ENCODE data around the gene ASCL3. TPM values are rescaled to one million over a fixed set of nuclear protein-coding genes. Genes with fewer than 3 reads are reported as not detected.

The ASCL3 gene
- total RNA-seq, 3 donors from 2014 or later, result not detected

GRCh38 chr11:8928981-8929615 lies 13.7 kb downstream of the ASCL3 start:
- intact Hi-C loops (cut with DNase I; ENCODE audit: low total_unique reads), result no loop called here
- H3K4me3 ChIP-seq, result no peak overlapping the region

GRCh38 chr11:8928205-8928604 lies 14.6 kb downstream of the ASCL3 start:
- DNase-seq (ENCODE audit: low spot score in 2 of 2), result no peak

More at GRCh38 chr11:8928981-8929615, 13.7 kb downstream of the ASCL3 start:
- H3K4me1 ChIP-seq, result no peaks in the 10 kb centered on the region
- H3K27me3 ChIP-seq, result no peaks in the 10 kb centered on the region
- no peak for TF ChIP-seq CTCF (IDR thresholded peaks at IDR 0.05)
- TF ChIP-seq POLR2AphosphoS5 (IDR thresholded peaks at IDR 0.05), result no peak
- no peak for TF ChIP-seq POLR2A (IDR thresholded peaks at IDR 0.05)
- no peaks in the 10 kb centered on the region for H3K9me3 ChIP-seq
- no peak for DNase-seq (ENCODE audit: low spot score in 2 of 2)
- H3K27ac ChIP-seq, result no peak overlapping the region
- no peaks in the 10 kb centered on the region for H3K36me3 ChIP-seq

GRCh38 chr11:8927233-8927632 lies 15.6 kb downstream of the ASCL3 start:
- Histone ChIP-seq H3K4me1 (no peaks in the 10 kb centered on the region), H3K4me3 (no peak overlapping the region), H3K27me3 (no peaks in the 10 kb centered on the region), H3K27ac (no peak overlapping the region), H3K36me3 (no peaks in the 10 kb centered on the region), H3K9me3 (no peaks in the 10 kb centered on the region)
- intact Hi-C loops (cut with DNase I; ENCODE audit: low total_unique reads), result no loop called here
- TF ChIP-seq CTCF (IDR thresholded peaks at IDR 0.05) (no peak), POLR2A (IDR thresholded peaks at IDR 0.05) (no peak), POLR2AphosphoS5 (IDR thresholded peaks at IDR 0.05) (no peak)
- no peak for DNase-seq (ENCODE audit: low spot score in 2 of 2)

More at GRCh38 chr11:8928205-8928604, 14.6 kb downstream of the ASCL3 start:
- Histone ChIP-seq H3K36me3 (no peaks in the 10 kb centered on the region), H3K4me3 (no peak overlapping the region), H3K27me3 (no peaks in the 10 kb centered on the region), H3K4me1 (no peaks in the 10 kb centered on the region), H3K9me3 (no peaks in the 10 kb centered on the region), H3K27ac (no peak overlapping the region)
- intact Hi-C loops (cut with DNase I; ENCODE audit: low total_unique reads), result no loop called here
- TF ChIP-seq POLR2AphosphoS5 (IDR thresholded peaks at IDR 0.05) (no peak), POLR2A (IDR thresholded peaks at IDR 0.05) (no peak), CTCF (IDR thresholded peaks at IDR 0.05) (no peak)

GRCh38 chr11:8926236-8926635 lies 16.6 kb downstream of the ASCL3 start:
- intact Hi-C loops (cut with DNase I; ENCODE audit: low total_unique reads), result no loop called here
- no peaks in the 10 kb centered on the region for H3K27me3 ChIP-seq
- no peak overlapping the region for H3K4me3 ChIP-seq
- H3K27ac ChIP-seq, result no peak overlapping the region
- no peaks in the 10 kb centered on the region for H3K36me3 ChIP-seq
- H3K9me3 ChIP-seq, result no peaks in the 10 kb centered on the region
- no peaks in the 10 kb centered on the region for H3K4me1 ChIP-seq
- no peak for DNase-seq (ENCODE audit: low spot score in 2 of 2)
- no peak for TF ChIP-seq POLR2A (IDR thresholded peaks at IDR 0.05)

- TF ChIP-seq POLR2A (IDR thresholded peaks at IDR 0.05) (no peak), POLR2AphosphoS5 (IDR thresholded peaks at IDR 0.05) (no peak), CTCF (IDR thresholded peaks at IDR 0.05) (no peak)
- Histone ChIP-seq H3K27ac (no peak overlapping the region), H3K9me3 (no peaks in the 10 kb centered on the region), H3K4me1 (no peaks in the 10 kb centered on the region), H3K27me3 (no peaks in the 10 kb centered on the region), H3K4me3 (no peak overlapping the region), H3K36me3 (no peaks in the 10 kb centered on the region)
- DNase-seq (ENCODE audit: low spot score in 2 of 2), result no peak
- intact Hi-C loops (cut with DNase I; ENCODE audit: low total_unique reads), result no loop called here
Observed at GRCh38 chr11:8925711-8926110, 17.1 kb downstream of the ASCL3 start.

All from breast epithelium (tissue), 4 donors.